Activated T-cell treated with anti-CD3 and anti-CD28 coated beads for 48 hours (primary cell): ENCODE measurements around the gene FARS2.

Source experiments
- DNase-seq: peaks from one replicate; pipeline ENCODE4 v3.0.0-alpha.2; 2020; ENCODE audit warnings: low read depth

Gene FARS2

GRCh38 chr6:5509106-5509505 lies 247.8 kb downstream of the FARS2 start:
- no peak for DNase-seq

- DNase-seq: no peak
Measured at GRCh38 chr6:5510331-5511133, 249.2 kb downstream of the FARS2 start.

- DNase-seq: no peak
Measured at GRCh38 chr6:5511954-5512353, 250.6 kb downstream of the FARS2 start.

- no peak for DNase-seq
Measured at GRCh38 chr6:5512422-5512821, 251.1 kb downstream of the FARS2 start.

GRCh38 chr6:5513408-5513807 lies 252.1 kb downstream of the FARS2 start:
- no peak for DNase-seq

- DNase-seq: no peak
Measured at GRCh38 chr6:5514353-5514752, 253.0 kb downstream of the FARS2 start.

GRCh38 chr6:5515200-5515599 lies 253.9 kb downstream of the FARS2 start:
- no peak for DNase-seq

GRCh38 chr6:5516036-5516435 lies 254.7 kb downstream of the FARS2 start:
- no peak for DNase-seq

- peak; percentile 18 for DNase-seq
Measured at GRCh38 chr6:5517796-5518195, 256.5 kb downstream of the FARS2 start.

GRCh38 chr6:5518936-5519491 lies 257.7 kb downstream of the FARS2 start:
- no peak for DNase-seq

GRCh38 chr6:5520796-5521195 lies 259.5 kb downstream of the FARS2 start:
- no peak for DNase-seq

GRCh38 chr6:5521322-5521721 lies 260.0 kb downstream of the FARS2 start:
- DNase-seq: no peak

GRCh38 chr6:5522147-5522546 lies 260.8 kb downstream of the FARS2 start:
- DNase-seq: no peak

- DNase-seq: no peak
Measured at GRCh38 chr6:5524110-5524509, 262.8 kb downstream of the FARS2 start.

- no peak for DNase-seq
Measured at GRCh38 chr6:5525209-5525608, 263.9 kb downstream of the FARS2 start.

GRCh38 chr6:5529015-5529414 lies 267.7 kb downstream of the FARS2 start:
- DNase-seq: no peak

GRCh38 chr6:5529733-5530132 lies 268.4 kb downstream of the FARS2 start:
- DNase-seq: no peak

- no peak for DNase-seq
Measured at GRCh38 chr6:5531161-5531560, 269.8 kb downstream of the FARS2 start.

GRCh38 chr6:5531853-5532375 lies 270.6 kb downstream of the FARS2 start:
- DNase-seq: no peak

GRCh38 chr6:5532941-5533340 lies 271.6 kb downstream of the FARS2 start:
- no peak for DNase-seq

- no peak for DNase-seq
Measured at GRCh38 chr6:5534643-5535042, 273.3 kb downstream of the FARS2 start.

GRCh38 chr6:5536644-5537043 lies 275.3 kb downstream of the FARS2 start:
- no peak for DNase-seq

- no peak for DNase-seq
Measured at GRCh38 chr6:5537132-5537531, 275.8 kb downstream of the FARS2 start.

GRCh38 chr6:5537967-5538366 lies 276.7 kb downstream of the FARS2 start:
- DNase-seq: no peak
